ENCODE data around the gene NLRP5.

The NLRP5 gene

DNA sequence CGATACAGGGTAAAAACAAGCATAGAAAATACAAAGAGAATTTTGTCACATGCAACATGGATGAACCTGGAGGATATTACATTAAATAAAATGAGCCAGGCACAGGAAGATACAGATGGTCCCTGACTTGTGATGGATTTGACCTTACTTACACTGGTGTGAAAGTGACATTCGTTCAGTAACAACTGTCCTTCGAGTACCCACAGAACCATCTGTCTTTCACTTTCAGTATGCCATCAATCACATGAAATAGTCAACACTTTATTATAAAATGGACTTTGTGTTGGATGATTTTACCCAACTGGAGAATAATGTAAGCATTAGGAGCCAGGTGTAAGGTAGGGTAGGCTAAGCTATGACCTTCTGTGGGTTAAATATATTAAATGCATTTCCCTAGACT is 83.1 kb downstream of the NLRP5 start:
- DNase-seq (ENCODE audit: extremely low spot score, insufficient read length, low read depth) (no peak), FAIRE-seq (no peak)

DNA sequence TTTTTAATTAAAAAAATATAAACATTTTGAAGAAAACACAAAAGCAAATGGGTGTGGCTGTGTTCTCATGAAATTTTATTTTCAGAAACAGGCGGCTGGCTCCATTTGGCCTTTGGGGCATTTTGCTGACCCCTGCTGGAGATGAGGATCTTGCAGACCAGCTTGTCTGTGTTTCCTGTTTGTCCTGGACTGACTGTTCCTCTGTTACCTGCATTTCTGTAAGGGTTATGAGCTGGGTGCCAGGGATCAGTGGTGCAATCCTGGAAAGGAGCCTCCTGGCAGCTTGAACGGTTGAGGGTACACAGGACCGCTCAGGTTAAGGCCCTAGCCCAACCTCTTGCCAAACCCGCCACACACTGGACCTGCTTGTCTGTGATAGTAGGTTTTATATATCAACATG is 84.6 kb downstream of the NLRP5 start:
- FAIRE-seq = no peak
- DNase-seq (ENCODE audit: extremely low spot score, insufficient read length, low read depth) = no peak

DNA sequence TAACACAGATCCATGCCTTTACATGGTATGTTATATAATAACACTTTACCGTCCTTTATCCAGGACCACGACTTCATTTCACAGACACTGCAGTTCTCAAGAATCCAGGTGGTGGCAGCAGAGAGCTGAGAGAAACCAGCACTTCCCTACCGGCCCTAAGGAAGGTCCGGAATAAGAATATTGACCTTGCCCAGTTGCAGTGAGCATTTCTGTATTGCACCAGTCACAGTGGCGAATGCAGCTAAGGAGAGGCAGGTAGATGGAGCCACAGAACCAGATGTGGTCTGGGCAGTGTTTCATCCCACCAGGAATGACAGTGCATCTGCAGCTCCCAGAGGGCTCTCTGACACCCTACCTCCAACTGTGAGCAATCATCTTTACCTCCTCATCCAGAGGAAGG is 89.9 kb downstream of the NLRP5 start:
- peak; percentile 35 for FAIRE-seq
- no peak for DNase-seq (ENCODE audit: extremely low spot score, insufficient read length, low read depth)

- DNase-seq (ENCODE audit: extremely low spot score, insufficient read length, low read depth) = no peak
- no peak for FAIRE-seq
Observed at GRCh38 chr19:56079609-56080008, 93.0 kb downstream of the NLRP5 start.

- peak; percentile 85 for FAIRE-seq
- DNase-seq (ENCODE audit: extremely low spot score, insufficient read length, low read depth) = peak; percentile 78
Observed at GRCh38 chr19:56080669-56081401, 94.3 kb downstream of the NLRP5 start.

GRCh38 chr19:56083668-56084067 is 97.1 kb downstream of the NLRP5 start:
- FAIRE-seq (no peak), DNase-seq (ENCODE audit: extremely low spot score, insufficient read length, low read depth) (no peak)

GRCh38 chr19:56084835-56085536 is 98.4 kb downstream of the NLRP5 start:
- DNase-seq (ENCODE audit: extremely low spot score, insufficient read length, low read depth) (no peak), FAIRE-seq (no peak)

GRCh38 chr19:56085571-56086275 is 99.1 kb downstream of the NLRP5 start:
- DNase-seq (ENCODE audit: extremely low spot score, insufficient read length, low read depth) (no peak), FAIRE-seq (no peak)

- DNase-seq (ENCODE audit: extremely low spot score, insufficient read length, low read depth) = no peak
- FAIRE-seq = no peak
Observed at GRCh38 chr19:56086671-56087430, 100.3 kb downstream of the NLRP5 start.

DNA sequence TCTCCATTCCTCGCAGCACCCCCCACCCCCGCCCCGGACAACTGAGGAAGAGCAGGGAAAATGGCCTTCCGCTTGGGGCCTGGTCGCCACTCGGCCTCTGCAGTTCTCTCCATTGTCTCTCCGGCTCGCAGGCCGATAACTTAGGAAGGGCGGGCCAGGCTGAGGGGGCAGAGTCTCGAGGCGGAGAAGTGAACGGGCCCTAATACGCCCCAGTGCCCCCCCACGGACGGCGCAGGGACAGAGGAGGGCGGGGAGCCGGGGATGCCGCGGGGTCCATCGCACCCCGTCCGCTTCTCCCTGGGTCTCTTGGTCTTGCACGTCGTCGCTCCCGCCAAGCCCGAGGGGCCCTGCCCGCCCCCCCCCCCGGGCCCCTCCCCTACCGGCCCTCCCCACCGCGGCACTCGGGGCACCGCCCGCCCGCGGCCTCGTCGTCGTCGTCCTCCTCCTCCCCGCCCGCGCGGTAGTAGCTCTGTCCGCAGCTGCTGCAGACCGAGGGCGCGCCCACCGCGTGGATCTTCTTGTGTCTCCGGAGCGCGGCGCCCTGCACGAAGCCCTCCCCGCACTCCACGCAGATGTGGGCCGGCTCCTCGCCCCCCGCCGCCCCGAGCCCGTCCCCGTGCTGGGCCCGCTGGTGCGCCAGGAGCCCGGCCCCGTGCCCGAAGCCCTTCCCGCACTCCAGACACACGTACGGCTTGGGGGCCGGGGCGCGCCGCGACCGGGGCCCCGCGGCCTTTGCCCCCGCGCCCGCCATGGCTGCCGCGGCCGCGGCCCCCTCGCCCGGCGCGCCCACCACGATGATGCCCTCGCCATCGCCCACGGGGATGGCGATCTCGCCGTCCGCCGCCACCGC is 101.3 kb downstream of the NLRP5 start:
- DNase-seq (ENCODE audit: extremely low spot score, insufficient read length, low read depth) = no peak
- no peak for FAIRE-seq

DNA sequence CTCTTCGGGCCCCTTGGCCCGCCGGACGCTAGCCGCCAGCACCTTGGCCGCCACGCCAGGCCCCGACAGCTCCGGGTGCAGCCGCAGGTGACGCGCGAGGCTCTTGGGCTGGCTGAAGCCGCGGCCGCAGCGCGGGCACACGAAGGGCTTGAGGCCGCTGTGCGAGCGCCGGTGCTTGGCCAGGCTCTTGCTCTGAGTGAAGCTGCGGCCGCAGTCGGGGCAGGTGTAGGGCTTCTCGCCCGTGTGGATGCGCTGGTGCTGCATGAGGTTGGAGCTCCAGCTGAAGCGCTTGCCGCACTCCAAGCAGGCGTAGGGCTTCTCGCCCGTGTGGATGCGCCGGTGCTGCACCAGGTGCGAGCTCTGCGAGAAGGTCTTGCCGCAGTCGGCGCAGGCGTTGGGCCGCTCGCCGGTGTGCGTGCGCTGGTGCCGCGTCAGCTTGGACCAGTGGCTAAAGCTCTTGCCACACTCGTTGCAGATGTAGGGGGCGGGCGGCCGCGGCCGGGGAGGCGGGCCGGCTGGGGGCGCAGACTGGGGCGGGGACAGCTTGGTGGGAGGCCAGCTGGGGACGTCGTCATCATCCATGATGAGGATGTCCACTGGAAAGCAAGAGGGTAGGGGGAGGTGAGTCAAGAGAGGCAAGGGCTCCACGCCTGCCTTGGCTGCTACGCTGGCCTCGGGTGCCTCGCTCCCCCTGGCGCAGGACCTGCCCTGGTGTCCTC is 102.1 kb downstream of the NLRP5 start:
- FAIRE-seq (no peak), DNase-seq (ENCODE audit: extremely low spot score, insufficient read length, low read depth) (no peak)

DNA sequence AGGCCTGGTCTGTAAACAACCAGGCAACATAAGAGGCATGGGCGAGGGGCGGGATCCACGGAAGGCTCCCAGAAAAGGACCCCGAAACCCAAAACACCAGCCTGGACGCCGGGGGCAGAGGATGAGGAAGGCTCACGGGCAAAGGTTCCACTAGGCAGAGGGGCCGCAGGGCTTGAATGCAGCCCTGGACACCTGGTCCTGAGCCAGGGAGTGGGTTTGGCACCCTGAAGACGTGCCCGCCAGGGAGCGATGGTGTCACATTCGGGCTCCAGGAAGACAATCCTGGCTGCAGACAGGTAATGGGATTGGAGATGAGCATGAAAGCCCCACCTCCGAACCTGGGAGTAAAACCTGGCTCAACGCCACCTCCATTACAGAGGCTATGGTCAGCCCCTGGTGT is 102.8 kb downstream of the NLRP5 start:
- no peak for DNase-seq (ENCODE audit: extremely low spot score, insufficient read length, low read depth)
- no peak for FAIRE-seq

DNA sequence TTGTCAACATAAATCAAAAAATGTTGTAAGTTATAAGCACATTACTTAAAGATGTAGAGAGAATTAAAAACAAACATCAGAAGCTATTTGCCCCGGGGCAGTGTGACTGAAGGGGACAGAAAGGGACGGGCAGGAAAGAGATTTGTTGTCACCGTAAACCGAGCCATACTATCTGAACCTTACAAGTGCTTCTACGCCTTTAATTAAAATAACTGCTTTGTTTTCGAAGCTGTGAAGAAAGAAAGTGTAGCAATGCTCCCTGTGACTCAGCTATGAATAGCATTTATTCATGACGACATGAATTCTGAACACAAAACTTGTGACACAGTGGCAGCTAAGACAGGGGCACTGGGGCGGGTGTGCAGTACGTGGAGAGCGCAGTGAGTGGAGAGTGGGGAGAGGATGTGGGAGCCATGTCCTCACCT is 104.5 kb downstream of the NLRP5 start:
- DNase-seq (ENCODE audit: extremely low spot score, insufficient read length, low read depth) (no peak), FAIRE-seq (no peak)

DNA sequence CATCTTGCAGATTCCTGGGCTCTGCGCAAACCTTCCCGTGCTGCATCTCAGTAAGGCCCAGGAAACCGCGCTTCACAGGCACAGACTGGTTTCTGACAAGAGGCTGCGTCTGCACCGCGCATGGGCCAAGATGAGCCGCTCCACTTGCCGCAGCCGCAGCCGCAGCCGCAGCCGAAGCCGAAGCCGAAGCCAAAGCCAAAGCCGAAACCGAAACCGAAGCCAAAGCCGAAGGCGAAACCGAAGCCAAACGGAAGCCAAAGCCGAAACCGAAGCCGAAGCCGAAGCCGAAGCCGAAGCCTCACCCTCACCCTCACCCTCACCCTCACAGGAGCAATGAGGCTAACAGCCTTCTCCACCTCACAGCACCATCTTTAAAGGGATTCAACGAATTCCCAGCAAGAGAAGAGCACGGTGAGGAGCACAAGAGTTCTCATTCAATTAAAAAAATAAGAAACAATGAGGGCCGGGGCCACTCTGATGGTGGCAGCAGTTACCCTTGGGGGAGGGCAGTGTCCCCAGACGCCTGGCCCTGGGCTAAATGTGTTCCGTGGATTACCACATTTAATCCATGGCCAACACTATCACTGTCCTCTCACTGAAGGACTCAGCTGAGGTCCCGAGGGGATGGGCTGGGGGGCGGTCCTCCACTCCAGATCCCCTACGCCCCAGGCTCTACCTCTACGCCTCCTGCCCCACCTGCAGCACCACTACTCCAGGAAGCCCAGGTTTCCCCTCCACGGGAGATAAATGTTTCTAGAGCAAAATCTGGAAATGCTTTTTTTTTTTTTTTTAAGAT is 105.4 kb downstream of the NLRP5 start:
- FAIRE-seq = no peak
- DNase-seq (ENCODE audit: extremely low spot score, insufficient read length, low read depth) = no peak

- DNase-seq (ENCODE audit: extremely low spot score, insufficient read length, low read depth) (no peak), FAIRE-seq (no peak)
Observed at GRCh38 chr19:56092685-56093631, 106.4 kb downstream of the NLRP5 start.

DNA sequence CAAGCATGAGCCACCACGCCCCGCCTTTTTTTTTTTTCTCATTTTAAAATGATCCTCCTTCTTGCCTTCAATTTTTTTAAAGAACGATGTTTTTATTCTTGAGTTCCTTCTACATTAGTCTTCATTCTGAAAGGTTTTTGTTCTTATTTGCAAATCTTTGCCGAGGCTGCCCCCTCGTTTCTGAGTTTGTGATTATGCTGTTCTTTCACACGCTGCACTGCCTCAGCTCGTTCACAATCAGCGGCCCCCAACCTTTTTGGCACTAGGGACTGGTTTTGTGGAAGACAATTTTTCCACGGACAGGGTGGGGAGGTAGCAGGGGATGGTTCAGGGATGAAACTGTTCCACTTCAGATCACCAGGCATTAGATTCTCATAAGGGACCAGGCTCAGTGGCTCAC is 107.9 kb downstream of the NLRP5 start:
- FAIRE-seq = no peak
- DNase-seq (ENCODE audit: extremely low spot score, insufficient read length, low read depth) = no peak

DNA sequence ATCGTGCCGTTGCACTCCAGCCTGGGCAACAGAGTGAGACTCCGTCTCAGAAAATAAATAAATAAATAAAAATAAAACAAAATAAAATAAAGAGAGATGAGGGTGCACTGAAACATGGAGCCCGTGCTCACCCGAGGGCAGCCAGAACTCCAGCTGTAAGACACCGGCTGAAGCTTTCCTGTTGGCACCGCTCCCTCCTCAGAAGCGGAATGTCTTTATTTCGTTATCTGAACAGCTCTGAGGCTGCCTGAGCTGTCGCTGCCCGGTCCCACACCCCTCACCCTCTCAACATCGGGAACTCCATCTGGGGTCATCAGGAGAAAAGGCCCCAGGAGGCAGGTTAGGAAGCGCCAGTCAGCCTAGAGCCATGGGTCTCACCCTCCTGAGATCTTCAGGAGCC is 110.1 kb downstream of the NLRP5 start:
- DNase-seq (ENCODE audit: extremely low spot score, insufficient read length, low read depth) (no peak), FAIRE-seq (no peak)
